ENCODE measurements around the gene TRIM44.

The TRIM44 gene

DNA sequence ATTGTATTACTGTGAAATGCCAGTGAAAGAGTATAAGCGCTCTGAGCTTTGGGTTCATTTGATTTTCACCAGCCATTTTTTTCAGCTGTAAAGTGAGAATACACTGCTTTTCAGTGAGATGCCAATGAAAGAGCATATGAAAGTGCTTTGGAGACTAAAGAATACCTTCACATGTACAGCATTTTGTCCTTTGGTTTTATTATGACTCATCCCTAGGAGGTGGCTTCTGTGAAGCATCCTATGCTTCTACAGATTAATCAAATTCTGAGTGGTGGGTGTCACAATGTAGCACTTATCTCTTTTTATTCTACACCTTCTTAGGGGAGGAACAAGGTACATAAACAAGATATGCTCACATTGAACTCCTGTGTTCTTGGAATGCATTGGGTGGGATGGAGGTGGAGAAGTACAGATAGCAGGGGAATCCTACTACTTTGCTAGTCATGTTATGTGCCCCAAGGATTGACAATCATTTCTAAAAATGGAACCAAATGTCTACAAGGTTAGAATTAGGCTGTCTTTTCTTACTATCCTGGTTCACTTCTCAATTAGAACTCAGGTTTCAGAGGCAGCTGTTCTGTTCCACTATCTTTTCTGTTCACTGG lies 18.7 kb downstream of the TRIM44 start:
- Histone ChIP-seq H2BK12ac (ENCODE audit: low read length) (no peak overlapping the region), H3K18ac (ENCODE audit: low read length) (no peak overlapping the region), H3K4me2 (ENCODE audit: low read length) (no peak overlapping the region), H2BK5ac (ENCODE audit: low read depth, low read length, poor library complexity) (no peak overlapping the region), H2BK120ac (ENCODE audit: insufficient read depth, low read length, poor library complexity) (no peak overlapping the region), H4K91ac (ENCODE audit: low read depth, low read length) (no peak overlapping the region), H3K4me1 (ENCODE audit: control insufficient read depth in 1 of 2, insufficient read depth in 2 of 2, low read length in 2 of 2) (peaks cover 0 to 3% of the 10 kb centered on the region in 2 experiments), H3K79me1 (ENCODE audit: low read length) (no peaks in the 10 kb centered on the region), H3K27ac (ENCODE audit: low read depth, low read length) (no peak overlapping the region), H3K4me3 (ENCODE audit: low read depth, low read length) (no peak overlapping the region), H3K27me3 (ENCODE audit: insufficient read depth, low read length) (no peaks in the 10 kb centered on the region), H3K9ac (ENCODE audit: low read length) (no peak overlapping the region), H3K14ac (ENCODE audit: low read length) (no peak overlapping the region), H3K79me2 (ENCODE audit: control insufficient read depth, insufficient read depth, low read length, poor library complexity) (no peaks in the 10 kb centered on the region), H4K8ac (ENCODE audit: low read depth, low read length) (no peak overlapping the region), H4K12ac (ENCODE audit: low read depth, low read length) (no peak overlapping the region), H2AFZ (ENCODE audit: insufficient read depth, low read length, poor library complexity) (no peak overlapping the region), H3K23ac (ENCODE audit: low read length) (no peak overlapping the region), H3K4ac (ENCODE audit: low read depth, low read length) (no peak overlapping the region), H3K36me3 (ENCODE audit: control insufficient read depth in 1 of 2, insufficient read depth in 2 of 2, low read length in 2 of 2) (peaks cover 1% of the 10 kb centered on the region in 2 experiments), H3K9me3 (ENCODE audit: insufficient read depth, low read depth, low read length) (no peaks in the 10 kb centered on the region), H2AK5ac (ENCODE audit: low read length) (no peak overlapping the region)
- no peak for DNase-seq
- no CpG with 5 or more reads among the region's 1 CpG for WGBS (ENCODE audit: extremely low coverage, insufficient coverage, insufficient read length)

GRCh38 chr11:35682230-35683173 lies 19.9 kb downstream of the TRIM44 start:
- H3K36me3 ChIP-seq (ENCODE audit: control insufficient read depth in 1 of 2, insufficient read depth in 2 of 2, low read length in 2 of 2): peaks cover 4% of the 10 kb centered on the region in 2 experiments

DNA sequence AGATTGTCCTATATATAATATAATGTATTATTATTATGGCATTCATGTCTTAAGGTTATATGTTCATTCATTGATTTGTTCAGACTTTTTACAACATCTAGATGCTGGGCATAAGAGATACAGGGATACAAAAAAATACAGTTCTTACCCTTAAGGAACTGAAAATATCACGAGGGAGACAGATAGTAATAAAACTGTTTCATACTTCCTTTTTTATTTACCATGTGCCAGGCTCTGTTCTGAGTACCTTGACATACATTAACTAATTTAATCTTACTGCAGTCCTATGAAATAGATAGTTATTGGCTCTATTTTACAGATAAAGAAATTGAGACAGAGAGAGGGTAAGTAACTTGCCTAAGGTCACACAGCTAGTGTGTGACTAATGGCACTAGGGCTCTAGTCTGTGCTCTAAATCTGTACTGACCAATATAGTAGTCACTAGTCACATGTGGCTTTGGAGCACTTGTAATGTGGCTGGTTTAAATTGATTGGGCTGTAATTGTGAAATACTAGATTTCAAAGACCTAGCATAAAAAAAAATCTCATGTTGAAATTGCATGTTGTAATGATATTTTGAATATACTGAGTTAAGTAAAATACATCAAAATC lies 21.3 kb downstream of the TRIM44 start:
- DNase-seq: peak; percentile 5 to 27
- Histone ChIP-seq H3K9me3 (ENCODE audit: insufficient read depth, low read depth, low read length) (no peaks in the 10 kb centered on the region), H3K14ac (ENCODE audit: low read length) (no peak overlapping the region), H3K36me3 (ENCODE audit: control insufficient read depth in 1 of 2, insufficient read depth in 2 of 2, low read length in 2 of 2) (peaks cover 4% of the 10 kb centered on the region in 2 experiments), H3K9ac (ENCODE audit: low read length) (no peak overlapping the region), H3K18ac (ENCODE audit: low read length) (no peak overlapping the region), H3K27ac (ENCODE audit: low read depth, low read length) (no peak overlapping the region), H4K91ac (ENCODE audit: low read depth, low read length) (no peak overlapping the region), H3K4me3 (ENCODE audit: low read depth, low read length) (no peak overlapping the region), H2AFZ (ENCODE audit: insufficient read depth, low read length, poor library complexity) (no peak overlapping the region), H4K8ac (ENCODE audit: low read depth, low read length) (no peak overlapping the region), H4K12ac (ENCODE audit: low read depth, low read length) (no peak overlapping the region), H3K4me1 (ENCODE audit: control insufficient read depth in 1 of 2, insufficient read depth in 2 of 2, low read length in 2 of 2) (peaks cover 0 to 3% of the 10 kb centered on the region in 2 experiments), H2BK5ac (ENCODE audit: low read depth, low read length, poor library complexity) (no peak overlapping the region), H3K23ac (ENCODE audit: low read length) (no peak overlapping the region), H2AK5ac (ENCODE audit: low read length) (no peak overlapping the region), H3K79me1 (ENCODE audit: low read length) (no peaks in the 10 kb centered on the region), H2BK120ac (ENCODE audit: insufficient read depth, low read length, poor library complexity) (no peak overlapping the region), H2BK12ac (ENCODE audit: low read length) (no peak overlapping the region), H3K79me2 (ENCODE audit: control insufficient read depth, insufficient read depth, low read length, poor library complexity) (no peaks in the 10 kb centered on the region), H3K4ac (ENCODE audit: low read depth, low read length) (no peak overlapping the region), H3K4me2 (ENCODE audit: low read length) (no peak overlapping the region), H3K27me3 (ENCODE audit: insufficient read depth, low read length) (no peaks in the 10 kb centered on the region)
- WGBS (ENCODE audit: extremely low coverage, insufficient coverage, insufficient read length): no CpG with 5 or more reads among the region's 1 CpG

More at GRCh38 chr11:35682230-35683173, 19.9 kb downstream of the TRIM44 start:
- H3K18ac ChIP-seq (ENCODE audit: low read length): no peak overlapping the region
- no peaks in the 10 kb centered on the region for H3K9me3 ChIP-seq (ENCODE audit: insufficient read depth, low read depth, low read length)
- H3K4ac ChIP-seq (ENCODE audit: low read depth, low read length): no peak overlapping the region
- DNase-seq: no peak
- no peak overlapping the region for H4K8ac ChIP-seq (ENCODE audit: low read depth, low read length)
- no peak overlapping the region for H2AFZ ChIP-seq (ENCODE audit: insufficient read depth, low read length, poor library complexity)
- H3K27ac ChIP-seq (ENCODE audit: low read depth, low read length): no peak overlapping the region
- H4K91ac ChIP-seq (ENCODE audit: low read depth, low read length): no peak overlapping the region
- WGBS (ENCODE audit: extremely low coverage, insufficient coverage, insufficient read length): no CpG with 5 or more reads among the region's 9 CpGs
- no peaks in the 10 kb centered on the region for H3K27me3 ChIP-seq (ENCODE audit: insufficient read depth, low read length)
- no peak overlapping the region for H3K23ac ChIP-seq (ENCODE audit: low read length)
- no peak overlapping the region for H2BK5ac ChIP-seq (ENCODE audit: low read depth, low read length, poor library complexity)
- no peak overlapping the region for H2BK12ac ChIP-seq (ENCODE audit: low read length)
- H4K12ac ChIP-seq (ENCODE audit: low read depth, low read length): no peak overlapping the region
- H3K4me1 ChIP-seq (ENCODE audit: control insufficient read depth in 1 of 2, insufficient read depth in 2 of 2, low read length in 2 of 2): peaks cover 0 to 3% of the 10 kb centered on the region in 2 experiments
- no peak overlapping the region for H2BK120ac ChIP-seq (ENCODE audit: insufficient read depth, low read length, poor library complexity)
- peak overlapping the region; percentile 25 for H3K4me3 ChIP-seq (ENCODE audit: low read depth, low read length)
- no peaks in the 10 kb centered on the region for H3K79me1 ChIP-seq (ENCODE audit: low read length)
- no peak overlapping the region for H3K14ac ChIP-seq (ENCODE audit: low read length)
- H2AK5ac ChIP-seq (ENCODE audit: low read length): no peak overlapping the region
- H3K79me2 ChIP-seq (ENCODE audit: control insufficient read depth, insufficient read depth, low read length, poor library complexity): no peaks in the 10 kb centered on the region
- peak overlapping the region; percentile 49 for H3K9ac ChIP-seq (ENCODE audit: low read length)
- H3K4me2 ChIP-seq (ENCODE audit: low read length): no peak overlapping the region

DNA sequence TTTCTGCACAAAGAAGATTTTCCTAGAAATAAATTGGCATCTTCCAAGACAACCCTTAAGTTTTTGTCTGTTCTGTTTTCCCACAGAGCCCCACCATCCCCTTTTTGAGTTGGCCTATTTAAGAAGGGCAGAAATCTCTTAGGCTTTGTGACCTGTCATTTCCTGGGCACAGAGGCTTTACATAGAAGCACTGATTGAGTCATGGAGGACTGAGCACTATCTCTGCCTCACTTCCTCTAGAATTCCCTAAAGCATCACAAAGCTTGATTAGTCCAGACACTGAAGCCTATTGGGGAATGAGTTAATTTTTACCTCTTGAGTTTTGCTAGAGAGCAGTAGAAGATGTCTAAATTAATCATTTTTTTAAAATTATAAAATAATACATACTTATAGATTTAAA lies 25.4 kb downstream of the TRIM44 start:
- Histone ChIP-seq H3K27ac (ENCODE audit: low read depth, low read length) (no peak overlapping the region), H3K79me2 (ENCODE audit: control insufficient read depth, insufficient read depth, low read length, poor library complexity) (no peaks in the 10 kb centered on the region), H3K4me2 (ENCODE audit: low read length) (no peak overlapping the region), H3K9ac (ENCODE audit: low read length) (no peak overlapping the region), H3K18ac (ENCODE audit: low read length) (no peak overlapping the region), H2BK12ac (ENCODE audit: low read length) (no peak overlapping the region), H3K36me3 (ENCODE audit: control insufficient read depth in 1 of 2, insufficient read depth in 2 of 2, low read length in 2 of 2) (peaks cover 4% of the 10 kb centered on the region in 2 experiments), H3K4me1 (ENCODE audit: control insufficient read depth in 1 of 2, insufficient read depth in 2 of 2, low read length in 2 of 2) (no peaks in the 10 kb centered on the region), H3K9me3 (ENCODE audit: insufficient read depth, low read depth, low read length) (no peaks in the 10 kb centered on the region), H3K4me3 (ENCODE audit: low read depth, low read length) (no peak overlapping the region), H2BK5ac (ENCODE audit: low read depth, low read length, poor library complexity) (no peak overlapping the region), H4K91ac (ENCODE audit: low read depth, low read length) (no peak overlapping the region), H3K79me1 (ENCODE audit: low read length) (no peaks in the 10 kb centered on the region), H2BK120ac (ENCODE audit: insufficient read depth, low read length, poor library complexity) (no peak overlapping the region), H2AFZ (ENCODE audit: insufficient read depth, low read length, poor library complexity) (no peak overlapping the region), H3K14ac (ENCODE audit: low read length) (no peak overlapping the region), H3K27me3 (ENCODE audit: insufficient read depth, low read length) (no peaks in the 10 kb centered on the region), H4K8ac (ENCODE audit: low read depth, low read length) (no peak overlapping the region), H4K12ac (ENCODE audit: low read depth, low read length) (no peak overlapping the region), H2AK5ac (ENCODE audit: low read length) (no peak overlapping the region), H3K4ac (ENCODE audit: low read depth, low read length) (no peak overlapping the region), H3K23ac (ENCODE audit: low read length) (no peak overlapping the region)
- no peak for DNase-seq
